HCT116 (cell line): ENCODE results near the gene MRPL50. TPM values are rescaled to one million over a fixed set of nuclear protein-coding genes. Genes with fewer than 3 reads are reported as not detected.
A peak's percentile ranks its signal among the peaks of the same experiment; 100 is the strongest.
"Not testable (repeated sequence)": the region's sequence is repeated elsewhere in the genome, so short reads cannot be mapped to it uniquely, and the experiment has no call there.

Experiments used
- ATAC-seq: fragments of 200-7000 bp; cut with Tn5 transposase; 2 replicates; pipeline ENCODE4 v1.9.1; 2020; ENCODE audit warnings: mild to moderate bottlenecking, moderate library complexity
- BruUV-seq: library from RNA; stranded (reverse); fragments of 400-500 nt; replicated peaks from 2 replicates; lab custom pipeline; 2021; lab: Mats Ljungman, UMichigan
- CTCF ChIA-PET: fragments of 300-600 bp; sonication (Branson Sonifier 250); formaldehyde crosslinking; loops from one replicate; lab custom pipeline; 2021; ENCODE audit warnings: antibody characterized with exemption; lab: Charles Lee
- POLR2A ChIA-PET: fragments of 300-600, 350-600 bp; sonication (Branson Sonifier 250); formaldehyde crosslinking; loops from one replicate; lab custom pipeline; 2021; ENCODE audit warnings: antibody characterized with exemption; lab: Charles Lee
- RAD21 ChIA-PET, 2 experiments: fragments of 300-600 bp; sonication (Branson Sonifier 250); formaldehyde crosslinking; loops; one replicate each; lab custom pipeline; 2023; ENCODE audit warnings: low total read pairs in 2 of 2; ENCODE audit not compliant: uncharacterized antibody in 2 of 2, unreplicated experiment in 2 of 2, low non-redundant PET in 1 of 2; lab: Charles Lee
- DNase-seq: peaks from one replicate; pipeline ENCODE4 v3.0.0-alpha.2; 2010; ENCODE audit warnings: low read depth, low spot score
- H2AFZ ChIP-seq: fragments of 200-600 bp; shearing (Covaris generic), sonication (generic); 2 replicates; pipeline ENCODE4 v1.6.1; 2017; ENCODE audit warnings: low read depth, mixed run types, mixed read lengths, antibody characterized with exemption, low read length; ENCODE audit not compliant: poor library complexity, severe bottlenecking
- H3K27ac ChIP-seq: 2 replicates; pipeline ENCODE4 v1.5.1; 2012; ENCODE audit warnings: low read depth, low read length
- H3K27me3 ChIP-seq: fragments of 200-600 bp; sonication (generic); 2 replicates; pipeline ENCODE4 v1.6.1; 2016; ENCODE audit warnings: mixed run types, low read length, mixed read lengths; ENCODE audit not compliant: insufficient read depth
- H3K36me3 ChIP-seq, 2 experiments: fragments of 200-500 bp in 1 of 2; fragments of 200-600 bp in 1 of 2; sonication (Bioruptor generic) in 1 of 2; sonication (generic) in 1 of 2; 2 replicates each; pipeline versions ENCODE4 v1.5.1 to v1.6.1; 2014 to 2016; ENCODE audit warnings: low read length in 2 of 2, inconsistent platforms in 1 of 2, mixed read lengths in 1 of 2, mixed run types in 1 of 2; ENCODE audit not compliant: insufficient read depth in 2 of 2, control insufficient read depth in 1 of 2
- H3K4me1 ChIP-seq, 2 experiments: fragments of 200-600 bp in 1 of 2; sonication (generic) in 1 of 2; 2 replicates each; pipeline versions ENCODE4 v1.5.1 to v1.6.1; 2012 to 2017; ENCODE audit warnings: low read length in 2 of 2, inconsistent platforms in 1 of 2, mild to moderate bottlenecking in 1 of 2, mixed read lengths in 1 of 2, mixed run types in 1 of 2, moderate library complexity in 1 of 2; ENCODE audit not compliant: insufficient read depth in 2 of 2, control insufficient read depth in 1 of 2
- H3K4me2 ChIP-seq: fragments of 200-600 bp; sonication (generic); 2 replicates; pipeline ENCODE4 v1.6.1; 2017; ENCODE audit warnings: mixed run types, low read length, mixed read lengths
- H3K4me3 ChIP-seq, 2 experiments: fragments of 200-600 bp in 1 of 2; sonication (generic) in 1 of 2; replicated peaks in 1 of 2; 2 replicates each; pipeline ENCODE4 v1.5.1; 2011 to 2016; ENCODE audit warnings: low read length in 2 of 2, control low read depth in 1 of 2, low read depth in 1 of 2, mild to moderate bottlenecking in 1 of 2, mixed read lengths in 1 of 2, mixed run types in 1 of 2
- H3K79me2 ChIP-seq: fragments of 200-600 bp; sonication (generic); 2 replicates; pipeline ENCODE4 v1.6.1; 2017; ENCODE audit warnings: mild to moderate bottlenecking, mixed run types, low read length, moderate library complexity, mixed read lengths; ENCODE audit not compliant: insufficient read depth
- H3K9ac ChIP-seq: fragments of 200-600 bp; sonication (generic); 2 replicates; pipeline ENCODE4 v1.6.1; 2016; ENCODE audit warnings: low read length, mixed read lengths
- H3K9me2 ChIP-seq: fragments of 200-600 bp; sonication (generic), shearing (Covaris generic); 2 replicates; pipeline ENCODE4 v1.6.1; 2017; ENCODE audit warnings: mixed run types, mild to moderate bottlenecking, moderate library complexity; ENCODE audit not compliant: insufficient read depth
- H3K9me3 ChIP-seq, 2 experiments: fragments of 200-500 bp in 1 of 2; fragments of 200-600 bp in 1 of 2; sonication (Bioruptor generic) in 1 of 2; sonication (generic) in 1 of 2; 2 replicates each; pipeline ENCODE4 v1.6.1; 2014 to 2017; ENCODE audit warnings: low read length in 2 of 2, mixed read lengths in 2 of 2, inconsistent platforms in 1 of 2, low read depth in 1 of 2, mild to moderate bottlenecking in 1 of 2, mixed run types in 1 of 2, moderate library complexity in 1 of 2; ENCODE audit not compliant: control insufficient read depth in 1 of 2, insufficient read depth in 1 of 2
- H4K20me1 ChIP-seq: fragments of 200-600 bp; sonication (generic), shearing (Covaris generic); 2 replicates; pipeline ENCODE4 v1.6.1; 2017; ENCODE audit warnings: mixed run types, mild to moderate bottlenecking, moderate library complexity; ENCODE audit not compliant: insufficient read depth
- JUND ChIP-seq: IDR thresholded peaks from 2 replicates; pipeline ENCODE4 v1.6.1; 2012
- POLR2A ChIP-seq: IDR thresholded peaks from 2 replicates; pipeline ENCODE4 v1.7.0; 2011; ENCODE audit warnings: borderline replicate concordance; ENCODE audit not compliant: insufficient read depth, insufficient read length; ENCODE audit errors: extremely low read depth
- ZFX ChIP-seq: fragments of 450-650 bp; IDR thresholded peaks from 2 replicates; pipeline ENCODE4 v1.6.1; 2017
- intact Hi-C: fragments of 100-400 bp; cut with micrococcal nuclease; formaldehyde crosslinking; loops from 2 replicates; pipeline ENCODE4 v1.10.0; 2022
- total RNA-seq: library from RNA; stranded (reverse); gene quantifications from one replicate; pipeline ENCODE4 v1.2.1, GENCODE V29; 2021; ENCODE audit not compliant: unreplicated experiment
- TF ChIP-seq, protein P1 (sequence below), 3 experiments: fragments of 200-600 bp in 1 of 3; sonication (generic) in 1 of 3; IDR thresholded peaks in 2 of 3; conservative IDR thresholded peaks in 1 of 3; 2 replicates each; pipeline ENCODE4 v1.5.1; 2012 to 2017; ENCODE audit warnings: low read depth in 2 of 3, low read length in 2 of 3, antibody characterized with exemption in 1 of 3, borderline replicate concordance in 1 of 3, control low read depth in 1 of 3, mild to moderate bottlenecking in 1 of 3, mixed read lengths in 1 of 3, mixed run types in 1 of 3, moderate library complexity in 1 of 3; ENCODE audit not compliant: insufficient read depth in 1 of 3

Gene MRPL50
- total RNA-seq, 1 experiment from 2014 or later, result 14.6 TPM

DNA sequence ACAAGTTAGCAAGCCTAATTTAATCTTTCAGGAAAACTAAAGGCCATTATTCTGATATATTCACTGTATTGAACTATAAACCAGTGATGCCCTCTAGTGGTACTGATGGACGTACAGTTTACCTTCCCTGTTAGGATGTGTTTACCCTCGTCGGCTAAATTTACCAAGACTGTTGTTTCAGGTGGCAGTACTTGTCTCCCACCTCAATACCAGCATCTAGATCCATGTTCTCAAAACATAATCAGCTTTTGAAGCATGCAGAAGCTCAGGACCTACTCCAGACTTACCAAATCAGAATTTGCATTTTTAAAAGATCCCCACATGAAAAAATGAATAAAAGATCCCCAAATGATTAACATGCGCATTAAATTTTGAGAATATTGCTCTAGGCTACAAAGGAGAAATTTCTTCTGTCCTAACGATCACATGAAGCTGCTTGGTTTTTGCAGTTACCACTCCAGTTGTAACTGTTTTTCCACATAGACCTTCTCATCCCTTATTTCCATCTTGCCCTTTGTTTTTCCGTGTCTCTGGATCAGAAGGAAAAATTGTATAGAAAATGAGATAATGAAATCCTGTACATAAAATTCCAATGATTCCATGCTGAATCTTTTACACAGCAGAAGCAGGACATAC lies 10.4 kb downstream of the MRPL50 start (continued):
- TF ChIP-seq, protein P1, sequence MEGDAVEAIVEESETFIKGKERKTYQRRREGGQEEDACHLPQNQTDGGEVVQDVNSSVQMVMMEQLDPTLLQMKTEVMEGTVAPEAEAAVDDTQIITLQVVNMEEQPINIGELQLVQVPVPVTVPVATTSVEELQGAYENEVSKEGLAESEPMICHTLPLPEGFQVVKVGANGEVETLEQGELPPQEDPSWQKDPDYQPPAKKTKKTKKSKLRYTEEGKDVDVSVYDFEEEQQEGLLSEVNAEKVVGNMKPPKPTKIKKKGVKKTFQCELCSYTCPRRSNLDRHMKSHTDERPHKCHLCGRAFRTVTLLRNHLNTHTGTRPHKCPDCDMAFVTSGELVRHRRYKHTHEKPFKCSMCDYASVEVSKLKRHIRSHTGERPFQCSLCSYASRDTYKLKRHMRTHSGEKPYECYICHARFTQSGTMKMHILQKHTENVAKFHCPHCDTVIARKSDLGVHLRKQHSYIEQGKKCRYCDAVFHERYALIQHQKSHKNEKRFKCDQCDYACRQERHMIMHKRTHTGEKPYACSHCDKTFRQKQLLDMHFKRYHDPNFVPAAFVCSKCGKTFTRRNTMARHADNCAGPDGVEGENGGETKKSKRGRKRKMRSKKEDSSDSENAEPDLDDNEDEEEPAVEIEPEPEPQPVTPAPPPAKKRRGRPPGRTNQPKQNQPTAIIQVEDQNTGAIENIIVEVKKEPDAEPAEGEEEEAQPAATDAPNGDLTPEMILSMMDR (IDR thresholded peaks at IDR 0.05 in 2 of 3, conservative IDR thresholded peaks at IDR 0.05 in 1 of 3; ENCODE audit: borderline replicate concordance in 1 of 3, insufficient read depth in 1 of 3, low read depth in 2 of 3, low read length in 2 of 3), result peak; percentile 45 to 75 (median 70); a peak in 5 of 6 replicates
- TF ChIP-seq ZFX (no peak), JUND (no peak), POLR2A (no peak)

DNA sequence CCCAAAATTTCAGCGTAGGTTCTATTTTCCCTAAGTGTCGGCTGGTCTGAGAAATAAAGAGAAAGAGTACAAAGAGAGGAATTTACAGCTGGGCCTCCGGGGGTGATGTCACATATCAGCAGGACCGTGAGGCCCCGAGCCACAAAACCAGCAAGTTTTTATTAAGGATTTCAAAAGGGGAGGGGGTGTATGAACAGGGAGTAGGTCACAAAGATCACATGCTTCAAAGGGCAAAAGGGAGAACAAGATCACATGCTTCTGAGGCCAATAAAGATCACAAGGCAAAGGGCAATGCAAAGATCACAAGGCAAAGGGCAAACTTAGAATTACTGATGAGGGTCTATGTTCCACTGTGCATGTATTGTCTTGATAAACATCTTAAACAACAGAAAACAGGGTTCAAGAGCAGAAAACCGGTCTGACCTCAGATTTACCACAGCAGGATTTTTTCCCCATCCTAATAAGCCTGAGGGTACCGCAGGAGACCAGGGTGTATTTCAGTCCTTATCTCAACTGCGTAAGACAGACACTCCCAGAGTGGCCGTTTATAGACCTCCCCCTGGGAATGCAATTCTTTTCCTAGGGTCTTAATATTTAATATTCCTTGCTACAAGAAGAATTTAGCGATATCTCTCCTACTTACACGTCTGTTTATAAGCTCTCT lies 13.4 kb downstream of the MRPL50 start, which contains the start of gene BAAT:
Gene BAAT (minus strand): TSS at position 134 of the 664 bp plus-strand sequence. CDS start 13,602 bp downstream, outside the sequence.
- H3K27ac ChIP-seq, intact Hi-C loops, H3K36me3 ChIP-seq, CTCF ChIA-PET, ATAC-seq, H4K20me1 ChIP-seq, H3K9ac ChIP-seq, BruUV-seq, H3K4me1 ChIP-seq, H3K79me2 ChIP-seq, H3K27me3 ChIP-seq, DNase-seq, RAD21 ChIA-PET, H2AFZ ChIP-seq, H3K9me3 ChIP-seq, H3K4me3 ChIP-seq, H3K4me2 ChIP-seq, H3K9me2 ChIP-seq: not testable (repeated sequence)
- POLR2A ChIA-PET, result interaction anchor here (1.2 kb wide), 1 partner anchor 14 kb away, joined by 4 read pairs; the partner anchor contains the start of genes MRPL50 and ZNF189
